DOHH2 (cell line): ENCODE data around the gene TBL1X.

Experiments used
- H3F3A ChIP-seq: fragments of 200-600 bp; sonication (generic), shearing (Covaris generic); 2 replicates; pipeline ENCODE4 v1.6.0; 2016; ENCODE audit warnings: antibody characterized with exemption, mild to moderate bottlenecking; ENCODE audit not compliant: control insufficient read depth, insufficient read depth
- H3K27ac ChIP-seq: fragments of 200-600 bp; sonication (generic); 2 replicates; pipeline ENCODE4 v1.5.1; 2014; ENCODE audit warnings: low read depth, mild to moderate bottlenecking, low read length, moderate library complexity
- H3K27me3 ChIP-seq: fragments of 200-600 bp; sonication (generic); 2 replicates; pipeline ENCODE4 v1.6.1; 2014; ENCODE audit warnings: mild to moderate bottlenecking, low read length, mixed read lengths; ENCODE audit not compliant: control insufficient read depth
- H3K36me3 ChIP-seq: fragments of 200-600 bp; sonication (generic); 2 replicates; pipeline ENCODE4 v1.6.1; 2014; ENCODE audit warnings: mild to moderate bottlenecking, low read length, moderate library complexity, mixed read lengths; ENCODE audit not compliant: control insufficient read depth
- H3K4me1 ChIP-seq: fragments of 200-600 bp; sonication (generic); 2 replicates; pipeline ENCODE4 v1.6.1; 2014; ENCODE audit warnings: mild to moderate bottlenecking, low read length, mixed read lengths; ENCODE audit not compliant: control insufficient read depth
- H3K4me2 ChIP-seq: fragments of 200-600 bp; sonication (generic); 2 replicates; pipeline ENCODE4 v1.6.0; 2014; ENCODE audit warnings: mild to moderate bottlenecking, low read length, moderate library complexity
- H3K4me3 ChIP-seq: fragments of 200-600 bp; sonication (generic); 2 replicates; pipeline ENCODE4 v1.5.1; 2014; ENCODE audit warnings: mild to moderate bottlenecking, low read length, mixed read lengths
- H3K79me2 ChIP-seq: fragments of 200-600 bp; sonication (generic); 2 replicates; pipeline ENCODE4 v1.6.1; 2014; ENCODE audit warnings: mild to moderate bottlenecking, low read length, mixed read lengths; ENCODE audit not compliant: control insufficient read depth
- H3K9me2 ChIP-seq: fragments of 200-600 bp; sonication (generic); replicated peaks from 2 replicates; pipeline ENCODE4 v1.6.1; 2014; ENCODE audit warnings: mild to moderate bottlenecking, low read length, mixed read lengths; ENCODE audit not compliant: control insufficient read depth
- H3K9me3 ChIP-seq: fragments of 200-600 bp; sonication (generic); 2 replicates; pipeline ENCODE4 v1.6.1; 2014; ENCODE audit warnings: antibody characterized with exemption, low read length, mixed read lengths; ENCODE audit not compliant: control insufficient read depth, insufficient read depth
- H4K20me1 ChIP-seq: fragments of 200-600 bp; sonication (generic); 2 replicates; pipeline ENCODE4 v1.6.0; 2014; ENCODE audit warnings: low read depth, mild to moderate bottlenecking, antibody characterized with exemption, low read length, moderate library complexity; ENCODE audit not compliant: control insufficient read depth, insufficient read depth
- CTCF ChIP-seq: fragments of 200-600 bp; sonication (generic); IDR thresholded peaks from one replicate; pipeline ENCODE4 v1.5.1; 2014; ENCODE audit warnings: antibody characterized with exemption, mild to moderate bottlenecking, low read depth, low read length; ENCODE audit not compliant: poor library complexity, severe bottlenecking
- EZH2phosphoT487 ChIP-seq: fragments of 200-600 bp; sonication (generic); IDR thresholded peaks from 2 replicates; pipeline ENCODE4 v1.6.1; 2017; ENCODE audit warnings: borderline replicate concordance, mild to moderate bottlenecking, antibody characterized with exemption, low read length, moderate library complexity, mixed read lengths

TBL1X gene

GRCh38 chrX:9688833-9689232 lies 224.0 kb downstream of the TBL1X start:
- Histone ChIP-seq H3K36me3 (no peaks in the 10 kb centered on the region; the same call in 1 of the 2 replicates), H4K20me1 (no peaks in the 10 kb centered on the region), H3K9me2 (no peaks in the 10 kb centered on the region), H3K4me1 (no peaks in the 10 kb centered on the region), H3K4me3 (no peak overlapping the region), H3F3A (no peaks in the 10 kb centered on the region), H3K79me2 (no peaks in the 10 kb centered on the region), H3K9me3 (no peaks in the 10 kb centered on the region), H3K4me2 (no peak overlapping the region), H3K27ac (no peak overlapping the region), H3K27me3 (no peaks in the 10 kb centered on the region)
- TF ChIP-seq CTCF = no peak
- no peak for TF ChIP-seq EZH2phosphoT487

GRCh38 chrX:9690046-9690445 lies 225.2 kb downstream of the TBL1X start:
- H3K4me2 ChIP-seq = no peak overlapping the region
- TF ChIP-seq CTCF = no peak
- TF ChIP-seq EZH2phosphoT487 = no peak
- no peaks in the 10 kb centered on the region for H3K9me3 ChIP-seq
- no peaks in the 10 kb centered on the region for H3F3A ChIP-seq
- no peaks in the 10 kb centered on the region for H3K27me3 ChIP-seq
- no peak overlapping the region for H3K4me3 ChIP-seq
- H4K20me1 ChIP-seq = no peaks in the 10 kb centered on the region
- H3K79me2 ChIP-seq = no peaks in the 10 kb centered on the region
- no peaks in the 10 kb centered on the region for H3K4me1 ChIP-seq
- H3K9me2 ChIP-seq = no peaks in the 10 kb centered on the region
- no peaks in the 10 kb centered on the region; the same call in 1 of the 2 replicates for H3K36me3 ChIP-seq
- H3K27ac ChIP-seq = no peak overlapping the region

GRCh38 chrX:9693307-9694001 lies 228.6 kb downstream of the TBL1X start:
- Histone ChIP-seq H3K4me2 (no peak overlapping the region), H3K79me2 (no peaks in the 10 kb centered on the region), H3K27ac (no peak overlapping the region), H4K20me1 (no peaks in the 10 kb centered on the region), H3K4me1 (no peaks in the 10 kb centered on the region), H3K27me3 (no peaks in the 10 kb centered on the region), H3F3A (no peaks in the 10 kb centered on the region), H3K9me3 (no peaks in the 10 kb centered on the region), H3K4me3 (no peak overlapping the region), H3K36me3 (no peaks in the 10 kb centered on the region; the same call in 1 of the 2 replicates), H3K9me2 (no peaks in the 10 kb centered on the region)
- TF ChIP-seq CTCF = no peak
- no peak for TF ChIP-seq EZH2phosphoT487
